ENCODE measurements around the gene NXNL1. TPM values are rescaled to one million over a fixed set of nuclear protein-coding genes. Genes with fewer than 3 reads are reported as not detected.

NXNL1 gene
- total RNA-seq, 1 donor, result not detected

DNA sequence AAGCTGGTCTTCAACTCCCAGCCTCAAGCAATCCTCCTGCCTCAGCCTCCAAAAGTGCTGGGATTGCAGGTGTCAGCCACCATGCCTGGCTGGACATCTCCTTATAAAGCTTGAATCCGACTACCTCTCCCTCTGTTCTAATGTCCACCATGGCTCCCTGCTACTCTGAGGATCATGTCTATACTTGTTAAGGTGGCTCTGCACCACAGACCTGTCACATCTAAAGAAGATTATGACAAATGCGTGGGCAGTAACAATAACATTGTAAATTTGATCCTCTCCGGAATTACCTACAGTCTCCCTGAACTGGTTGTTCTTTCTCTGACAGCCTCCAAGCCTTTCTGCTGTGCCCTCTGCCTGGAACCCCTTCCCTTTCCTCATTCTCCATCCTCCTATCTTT lies 1.8 kb downstream of the NXNL1 start:
- no peaks in the 10 kb centered on the region for H3K36me3 ChIP-seq (ENCODE audit: insufficient read depth, low read length)
- DNase-seq (ENCODE audit: insufficient read length, low spot score, missing footprints), result peak; percentile 8
- no peak overlapping the region for H3K4me3 ChIP-seq (ENCODE audit: insufficient read depth, low read length)
- no peaks in the 10 kb centered on the region for H3K4me1 ChIP-seq (ENCODE audit: insufficient read depth, low read length)
- H3K79me2 ChIP-seq (ENCODE audit: insufficient read depth, low read length), result no peaks in the 10 kb centered on the region
- no peak for TF ChIP-seq CTCF (IDR thresholded peaks at IDR 0.05; ENCODE audit: extremely low read depth, low read depth, low read length)
- H3K9me3 ChIP-seq (ENCODE audit: low read depth, low read length), result no peaks in the 10 kb centered on the region
- H3K27me3 ChIP-seq (ENCODE audit: insufficient read depth, low read length), result peaks cover 28% of the 10 kb centered on the region
- H2AFZ ChIP-seq (ENCODE audit: low read length), result no peak overlapping the region
- H3K27ac ChIP-seq (ENCODE audit: low read depth, low read length), result no peak overlapping the region
- H4K20me1 ChIP-seq (ENCODE audit: insufficient read depth, low read length), result no peaks in the 10 kb centered on the region
- H3K4me2 ChIP-seq (ENCODE audit: insufficient read depth, low read length), result no peak overlapping the region

- no peak overlapping the region for H3K4me3 ChIP-seq (ENCODE audit: insufficient read depth, low read length)
- H4K20me1 ChIP-seq (ENCODE audit: insufficient read depth, low read length), result no peaks in the 10 kb centered on the region
- H3K9me3 ChIP-seq (ENCODE audit: low read depth, low read length), result no peaks in the 10 kb centered on the region
- H3K4me1 ChIP-seq (ENCODE audit: insufficient read depth, low read length), result no peaks in the 10 kb centered on the region
- no peak overlapping the region for H3K27ac ChIP-seq (ENCODE audit: low read depth, low read length)
- H3K79me2 ChIP-seq (ENCODE audit: insufficient read depth, low read length), result no peaks in the 10 kb centered on the region
- no peak overlapping the region for H3K4me2 ChIP-seq (ENCODE audit: insufficient read depth, low read length)
- no peak for TF ChIP-seq CTCF (IDR thresholded peaks at IDR 0.05; ENCODE audit: extremely low read depth, low read depth, low read length)
- no peak overlapping the region for H2AFZ ChIP-seq (ENCODE audit: low read length)
- H3K27me3 ChIP-seq (ENCODE audit: insufficient read depth, low read length), result peaks cover 28% of the 10 kb centered on the region
- no peaks in the 10 kb centered on the region for H3K36me3 ChIP-seq (ENCODE audit: insufficient read depth, low read length)
- peak; percentile 5 for DNase-seq (ENCODE audit: insufficient read length, low spot score, missing footprints)
These were observed 3.1 kb downstream of the NXNL1 start for GRCh38 chr19:17457616-17458015.

DNA sequence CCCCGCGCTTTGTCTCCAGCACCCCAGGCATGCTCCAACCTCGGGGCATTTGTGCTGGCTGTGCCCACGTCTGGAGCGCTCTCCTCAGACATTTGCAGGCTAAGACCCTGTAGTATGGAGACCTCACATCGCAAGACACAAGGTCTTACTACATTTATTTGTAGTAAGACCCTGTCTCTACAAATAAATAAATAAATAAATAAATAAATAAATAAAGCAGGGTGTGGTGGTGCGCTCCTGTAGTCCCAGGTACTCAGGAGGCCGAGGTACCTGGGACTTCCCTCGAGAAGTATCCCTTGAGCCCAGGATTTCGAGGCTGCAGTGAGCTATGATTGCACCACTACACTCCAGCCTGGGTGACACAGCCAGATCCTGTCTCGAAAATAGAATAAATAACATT lies 4.6 kb downstream of the NXNL1 start:
- no peaks in the 10 kb centered on the region for H3K36me3 ChIP-seq (ENCODE audit: insufficient read depth, low read length)
- H3K4me2 ChIP-seq (ENCODE audit: insufficient read depth, low read length), result no peak overlapping the region
- DNase-seq (ENCODE audit: insufficient read length, low spot score, missing footprints), result peak; percentile 36
- H3K9me3 ChIP-seq (ENCODE audit: low read depth, low read length), result no peaks in the 10 kb centered on the region
- peaks cover 28% of the 10 kb centered on the region for H3K27me3 ChIP-seq (ENCODE audit: insufficient read depth, low read length)
- no peaks in the 10 kb centered on the region for H4K20me1 ChIP-seq (ENCODE audit: insufficient read depth, low read length)
- no peaks in the 10 kb centered on the region for H3K4me1 ChIP-seq (ENCODE audit: insufficient read depth, low read length)
- no peak for TF ChIP-seq CTCF (IDR thresholded peaks at IDR 0.05; ENCODE audit: extremely low read depth, low read depth, low read length)
- H2AFZ ChIP-seq (ENCODE audit: low read length), result no peak overlapping the region
- H3K79me2 ChIP-seq (ENCODE audit: insufficient read depth, low read length), result no peaks in the 10 kb centered on the region
- no peak overlapping the region for H3K4me3 ChIP-seq (ENCODE audit: insufficient read depth, low read length)
- H3K27ac ChIP-seq (ENCODE audit: low read depth, low read length), result no peak overlapping the region

GRCh38 chr19:17455308-17456123 lies 5.2 kb downstream of the NXNL1 start:
- H3K9me3 ChIP-seq (ENCODE audit: low read depth, low read length), result no peaks in the 10 kb centered on the region
- H3K4me1 ChIP-seq (ENCODE audit: insufficient read depth, low read length), result no peaks in the 10 kb centered on the region
- no peak overlapping the region for H3K4me3 ChIP-seq (ENCODE audit: insufficient read depth, low read length)
- TF ChIP-seq CTCF (IDR thresholded peaks at IDR 0.05; ENCODE audit: extremely low read depth, low read depth, low read length), result no peak
- H3K27me3 ChIP-seq (ENCODE audit: insufficient read depth, low read length), result peaks cover 29% of the 10 kb centered on the region
- H4K20me1 ChIP-seq (ENCODE audit: insufficient read depth, low read length), result no peaks in the 10 kb centered on the region
- H2AFZ ChIP-seq (ENCODE audit: low read length), result peak overlapping the region; percentile 15
- H3K4me2 ChIP-seq (ENCODE audit: insufficient read depth, low read length), result no peak overlapping the region
- H3K36me3 ChIP-seq (ENCODE audit: insufficient read depth, low read length), result no peaks in the 10 kb centered on the region
- no peak overlapping the region for H3K27ac ChIP-seq (ENCODE audit: low read depth, low read length)
- H3K79me2 ChIP-seq (ENCODE audit: insufficient read depth, low read length), result no peaks in the 10 kb centered on the region
- peak; percentile 80 for DNase-seq (ENCODE audit: insufficient read length, low spot score, missing footprints)
